DMS153 (cell line): ENCODE measurements around the gene FGD5.

ENCODE experiments used
- DNase-seq: peaks from one replicate; lab custom pipeline; 2025; lab: John Stamatoyannopoulos, UW

The FGD5 gene

DNA sequence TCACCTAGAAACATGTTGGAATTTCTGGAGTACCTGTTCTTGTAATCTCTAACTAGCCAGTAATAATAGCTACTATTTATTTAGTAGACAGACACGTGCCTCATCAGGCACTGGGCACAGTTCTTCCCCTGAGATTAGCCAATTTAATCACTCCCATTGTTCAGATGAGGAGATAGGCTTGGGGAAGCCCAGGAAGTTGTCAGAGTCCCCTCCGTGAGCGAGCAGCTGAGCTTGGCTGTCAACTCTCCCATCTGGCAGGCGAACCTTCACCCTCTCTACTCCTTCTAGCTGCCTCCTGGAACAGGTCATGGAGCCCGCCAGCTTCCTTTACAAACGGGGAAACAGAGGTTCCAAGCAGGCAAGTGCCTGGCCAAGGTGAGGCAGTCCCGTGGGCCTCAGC is 31.1 kb upstream of the FGD5 start:
- DNase-seq, result no peak

DNA sequence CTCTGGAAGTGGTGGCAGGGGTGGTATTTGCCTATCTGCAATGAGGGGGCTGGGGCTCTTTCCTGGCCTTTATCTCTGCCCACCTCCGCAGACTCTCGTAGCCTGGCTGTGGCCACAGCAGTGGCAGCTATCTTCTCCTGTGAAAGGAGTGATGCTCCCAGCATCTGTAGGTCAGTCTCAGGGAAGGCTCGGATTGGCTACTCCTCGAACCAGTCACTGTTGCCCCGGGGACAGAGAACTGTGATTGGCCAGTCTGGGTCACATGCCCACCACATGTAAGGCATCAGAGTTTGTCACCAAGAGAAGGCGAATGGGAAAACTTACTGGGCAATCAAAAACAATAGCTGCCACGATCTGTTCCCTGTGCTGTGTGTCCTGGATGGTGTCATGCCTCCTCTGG is 30.1 kb upstream of the FGD5 start:
- no peak for DNase-seq

DNA sequence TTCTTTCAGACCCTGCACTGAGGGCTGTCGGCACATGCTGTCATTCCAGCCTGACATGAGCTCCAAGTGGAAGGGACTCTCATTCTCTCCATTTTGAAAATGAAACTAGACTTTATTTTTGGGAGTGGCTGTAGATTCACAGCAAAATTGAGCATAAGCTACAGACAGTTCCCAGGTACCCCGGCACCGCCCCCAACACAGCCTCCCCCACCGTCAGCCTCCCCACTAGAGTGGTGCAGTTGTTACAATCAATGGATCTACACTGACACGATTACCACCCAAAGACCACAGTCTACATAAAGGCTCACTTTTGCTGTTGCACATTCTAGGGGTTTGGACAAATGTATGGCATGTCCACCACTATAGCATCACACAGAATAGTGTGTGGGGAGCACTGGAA is 29.5 kb upstream of the FGD5 start:
- DNase-seq, result no peak

DNA sequence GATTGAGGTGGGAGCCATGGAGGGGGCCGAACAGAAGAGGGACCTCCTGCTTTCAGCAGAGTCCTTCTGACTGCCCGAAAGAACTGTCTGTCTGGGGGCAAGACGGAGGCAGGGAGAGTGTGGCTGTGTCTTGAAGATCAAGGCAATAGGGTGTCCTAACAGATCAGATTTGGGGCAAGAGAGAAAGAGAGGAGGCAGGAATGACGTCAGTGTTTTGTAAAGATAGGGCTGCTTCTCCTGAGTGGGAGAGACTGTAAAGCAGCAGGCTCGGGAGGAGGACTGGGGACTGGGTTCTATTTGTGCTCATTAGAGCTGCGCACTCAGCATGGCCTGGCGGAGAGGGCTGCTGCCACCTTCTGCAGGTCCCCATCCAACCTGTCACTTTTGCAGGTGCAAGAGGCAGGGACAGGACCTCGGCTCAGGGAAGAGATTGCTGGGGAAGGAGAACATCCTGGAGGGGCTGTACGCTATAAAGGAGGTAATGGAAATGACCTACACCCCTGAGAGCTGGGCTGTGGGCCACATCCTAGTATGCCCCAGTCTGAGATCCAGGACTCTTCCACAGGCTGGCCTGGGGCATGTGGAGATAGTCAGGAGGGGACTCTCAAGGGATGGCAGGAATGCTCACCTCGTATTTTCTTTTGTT is 29.0 kb upstream of the FGD5 start:
- DNase-seq, result no peak

DNA sequence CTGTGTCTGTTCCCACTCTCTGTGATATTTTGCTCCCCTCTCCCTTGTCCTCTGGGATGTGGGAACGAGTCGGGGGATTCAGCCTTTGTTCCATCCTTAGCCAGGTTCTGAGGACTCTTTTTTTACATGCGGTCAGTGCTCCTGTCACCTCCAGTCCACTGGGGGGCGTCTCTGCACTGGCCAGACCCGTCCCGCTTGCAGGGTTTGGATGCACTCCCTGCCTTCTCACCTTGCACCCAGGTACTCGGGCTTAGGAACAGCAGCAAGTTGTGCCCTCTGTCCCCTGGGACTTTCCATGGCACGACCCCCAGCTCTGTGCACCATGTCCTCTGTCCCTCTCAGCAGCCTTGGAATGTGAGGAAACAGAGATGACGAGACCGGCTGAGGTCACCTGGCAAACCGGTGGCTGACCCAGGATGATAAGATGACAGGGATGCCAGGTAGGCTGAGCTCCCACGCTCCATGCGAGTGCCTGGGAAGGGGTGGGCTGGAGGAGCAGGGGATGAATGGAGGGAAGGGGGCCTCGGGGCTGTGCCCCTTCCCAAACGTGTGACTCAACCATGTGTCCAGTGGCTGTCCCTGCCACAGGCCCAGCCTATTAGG is 27.3 kb upstream of the FGD5 start:
- no peak for DNase-seq

DNA sequence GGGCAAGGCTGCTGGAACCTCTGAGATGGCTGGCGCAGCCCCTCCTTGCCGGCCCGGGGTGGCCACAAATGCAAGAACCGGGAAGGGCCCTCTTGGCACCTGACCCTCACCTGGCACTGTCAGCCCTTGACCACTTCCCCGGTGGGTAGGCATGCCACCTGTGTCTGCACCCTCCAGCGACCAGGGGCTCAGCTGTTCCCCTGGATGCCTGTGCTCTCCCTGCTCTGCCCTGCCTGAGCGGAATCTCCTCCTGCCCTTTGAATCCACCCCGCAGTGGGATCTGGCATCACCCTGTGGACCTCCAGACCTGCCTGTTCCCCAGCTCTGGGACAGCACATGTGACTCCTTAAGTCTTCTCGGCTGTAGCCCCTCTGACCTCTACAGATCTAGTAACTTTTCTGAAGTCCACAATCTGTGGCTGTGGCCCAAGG is 26.1 kb upstream of the FGD5 start:
- DNase-seq, result no peak

DNA sequence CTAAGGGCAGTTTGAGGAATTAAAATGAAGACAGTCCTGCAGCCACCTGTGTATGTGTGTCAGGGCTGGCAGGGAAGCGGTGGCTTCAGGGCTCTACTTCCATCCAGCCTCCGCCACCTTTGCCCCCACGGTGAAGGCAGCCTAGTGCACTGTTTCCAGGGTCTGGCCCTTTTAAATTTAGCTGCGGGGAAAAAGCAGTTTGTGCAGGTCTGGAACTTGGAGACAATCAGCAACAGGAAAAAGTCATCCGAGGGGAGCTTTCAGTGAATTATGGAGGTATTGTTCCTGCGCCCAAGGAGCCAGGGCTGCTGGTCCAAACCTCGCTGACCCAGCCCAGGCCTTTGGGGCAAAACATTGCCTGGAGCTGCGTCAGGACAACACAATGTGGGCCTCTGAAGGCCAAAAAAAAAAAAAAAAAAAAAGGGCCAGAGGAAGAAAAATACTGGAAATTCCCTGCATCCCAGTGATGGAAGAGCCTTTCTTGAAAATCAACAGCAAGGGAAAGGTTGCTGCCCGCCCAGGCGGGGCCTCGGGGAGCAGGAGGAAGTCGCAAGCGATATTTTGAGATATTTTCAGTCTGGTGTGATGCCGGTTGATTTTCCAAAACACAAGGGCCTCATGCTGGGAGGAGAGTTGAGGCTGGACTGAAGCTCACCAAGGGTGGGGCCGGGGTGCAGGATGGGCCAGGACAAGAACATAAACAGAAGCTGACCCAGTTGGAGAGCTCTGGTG is 25.5 kb upstream of the FGD5 start:
- DNase-seq, result no peak

DNA sequence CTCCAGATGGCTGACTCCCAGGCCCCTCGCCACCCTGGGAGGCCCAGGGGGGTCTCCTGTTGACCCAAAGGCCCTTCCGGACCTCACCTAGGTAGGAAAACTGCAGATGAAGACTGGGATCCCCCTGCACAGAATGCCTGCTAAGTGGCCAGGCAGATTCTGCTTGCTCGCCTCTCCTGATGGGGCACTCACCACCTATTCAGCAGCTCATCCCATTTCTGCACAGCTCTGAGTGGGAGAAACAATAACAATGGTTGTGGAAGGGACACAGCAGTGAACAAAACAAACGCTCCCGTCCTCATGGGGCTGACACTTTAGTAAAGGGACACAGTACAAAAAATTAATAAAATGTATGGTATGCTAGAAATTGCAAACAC is 24.9 kb upstream of the FGD5 start:
- DNase-seq, result no peak

DNA sequence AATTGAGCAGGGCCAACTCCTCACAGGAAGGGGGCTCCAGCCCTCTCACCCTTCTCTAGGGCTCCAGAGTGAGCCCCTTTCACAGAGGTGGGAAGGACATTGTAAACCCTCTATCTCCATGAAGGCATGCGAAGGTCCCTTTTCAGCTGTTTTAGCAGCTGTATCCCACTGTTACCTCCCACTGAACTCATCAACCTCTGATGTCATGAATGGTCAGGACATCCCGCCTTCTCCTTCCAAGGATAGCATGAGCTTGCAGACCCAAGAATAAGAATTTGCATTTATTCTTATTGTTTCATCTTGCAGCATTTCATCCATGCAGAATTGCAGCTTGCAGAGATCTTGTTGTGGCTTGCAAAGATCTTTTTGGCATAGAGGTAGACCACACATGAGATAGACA is 24.3 kb upstream of the FGD5 start:
- DNase-seq, result no peak

DNA sequence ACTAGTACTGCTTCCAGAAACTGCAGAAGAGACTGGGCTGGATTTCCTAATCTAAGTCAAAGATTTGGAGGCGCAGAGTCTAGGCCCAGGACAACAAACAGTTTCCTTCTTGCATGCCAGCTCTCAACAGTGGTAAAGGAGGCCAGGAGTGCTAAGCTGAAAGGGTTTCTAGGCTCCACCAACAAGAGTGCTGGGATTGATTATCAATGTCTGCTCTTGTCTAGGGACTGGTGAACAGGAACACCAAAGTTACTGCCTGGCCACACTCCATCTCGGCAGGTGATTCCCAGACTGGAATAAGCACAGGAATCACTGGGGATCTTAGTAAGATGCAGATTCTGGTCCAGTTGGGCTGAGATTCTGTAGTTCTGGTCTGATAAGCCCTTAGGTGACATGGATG is 22.8 kb upstream of the FGD5 start:
- no peak for DNase-seq

DNA sequence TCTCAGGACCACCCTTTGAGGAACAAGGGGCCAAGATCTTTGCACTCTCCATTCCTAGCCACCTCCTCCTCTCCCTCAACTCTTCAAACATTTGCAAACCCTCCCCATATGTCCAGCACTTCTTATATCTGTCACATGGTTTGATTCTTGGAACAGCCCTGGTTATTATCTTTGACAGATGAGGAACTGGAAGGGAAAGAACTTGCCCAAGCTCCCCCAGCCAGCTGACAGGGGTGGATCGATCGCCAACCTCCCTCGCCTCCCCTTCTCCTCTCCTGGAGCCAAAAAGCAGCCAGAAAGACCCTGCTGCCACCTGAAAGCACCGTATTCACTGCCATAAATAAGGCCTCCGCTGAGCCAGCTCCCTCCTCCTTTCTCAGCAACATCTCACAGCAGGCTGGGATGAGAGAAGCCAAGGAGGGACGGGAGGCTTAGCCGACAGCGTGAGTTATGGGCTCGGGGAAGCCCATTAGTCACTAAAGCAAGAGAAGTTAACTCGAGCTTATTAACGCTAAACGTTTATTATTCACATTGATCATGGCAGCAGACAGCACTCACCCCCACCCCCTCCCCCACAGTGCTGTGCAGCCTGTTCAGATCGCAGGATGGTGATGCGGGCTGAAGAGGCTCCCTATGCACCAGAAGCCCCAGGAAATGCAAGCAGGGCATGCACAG is 22.2 kb upstream of the FGD5 start:
- no peak for DNase-seq

DNA sequence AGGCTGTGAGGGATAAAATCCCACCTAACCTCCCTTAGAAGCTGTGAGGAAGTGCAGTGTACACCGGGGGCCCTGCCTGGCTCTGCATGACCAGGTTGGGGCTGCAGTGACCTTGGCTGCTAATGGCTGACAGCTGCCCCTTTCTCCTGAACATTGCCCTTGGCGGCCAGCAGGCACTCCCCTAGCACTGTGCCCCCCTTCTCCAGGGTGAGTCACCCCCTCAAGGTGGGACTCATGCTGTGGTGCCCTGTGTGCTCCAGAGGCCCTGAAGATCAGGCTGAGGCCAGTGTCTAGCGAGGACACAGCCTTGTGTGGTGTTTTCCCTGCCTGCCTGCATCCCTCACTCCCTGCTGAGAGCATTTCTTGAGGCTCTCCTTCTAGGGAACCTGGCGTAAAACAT is 21.0 kb upstream of the FGD5 start:
- no peak for DNase-seq

DNA sequence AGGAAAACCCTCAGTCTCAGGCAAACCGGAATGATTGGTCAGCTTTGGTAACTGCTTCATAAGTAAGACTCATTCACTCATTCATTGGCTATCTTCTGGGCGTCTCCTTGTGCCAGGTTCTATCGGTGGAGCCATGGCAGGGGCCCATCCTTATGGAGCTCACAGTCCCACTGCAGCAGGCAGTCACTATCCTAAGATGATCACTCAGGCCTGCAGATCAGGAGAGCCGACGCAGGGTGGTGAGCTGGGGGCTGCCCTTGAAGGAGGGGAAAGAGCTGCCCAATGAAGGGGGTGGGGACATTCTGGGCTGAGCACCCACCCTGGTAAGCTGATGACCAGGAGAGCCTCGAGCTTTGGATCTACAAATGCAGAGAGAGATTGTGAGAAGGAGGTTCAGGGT is 20.5 kb upstream of the FGD5 start:
- no peak for DNase-seq

DNA sequence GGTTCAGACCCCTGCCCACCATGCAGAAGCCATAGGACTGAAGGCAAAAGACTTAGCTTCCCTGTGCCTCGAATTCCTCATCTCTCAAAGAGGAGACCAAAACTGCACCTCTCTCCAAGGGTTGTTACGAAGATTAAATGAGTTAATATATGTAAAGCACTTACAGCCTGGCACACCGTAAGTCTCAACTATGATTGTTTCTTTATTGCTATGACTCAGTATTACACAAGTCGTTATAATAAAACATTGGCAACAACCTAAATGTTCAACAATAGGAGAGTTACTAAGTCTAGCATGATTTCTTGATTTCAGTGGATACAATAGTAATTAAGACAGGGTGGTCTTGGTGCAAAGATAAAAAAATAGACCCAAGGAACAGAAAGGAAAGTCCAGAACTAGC is 19.6 kb upstream of the FGD5 start:
- no peak for DNase-seq

DNA sequence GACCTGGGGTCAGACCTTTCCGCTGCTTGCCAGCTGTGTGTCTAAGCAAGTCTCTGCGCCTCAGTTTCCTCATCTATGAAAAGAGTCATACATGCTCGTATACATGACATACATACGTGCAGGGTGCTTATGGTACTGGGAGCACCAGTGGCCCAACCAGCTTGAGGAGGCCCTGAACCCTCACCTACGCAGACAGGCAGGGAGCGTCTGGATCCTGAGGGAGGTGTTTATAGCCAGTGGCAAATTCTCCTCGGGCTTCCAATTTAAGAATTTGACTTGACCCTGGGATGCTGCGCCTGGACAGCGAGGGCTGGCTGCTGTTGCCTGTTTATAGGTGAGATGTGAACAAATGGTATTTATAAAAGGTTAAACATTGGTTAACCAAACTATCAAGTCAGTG is 17.7 kb upstream of the FGD5 start:
- DNase-seq, result no peak

DNA sequence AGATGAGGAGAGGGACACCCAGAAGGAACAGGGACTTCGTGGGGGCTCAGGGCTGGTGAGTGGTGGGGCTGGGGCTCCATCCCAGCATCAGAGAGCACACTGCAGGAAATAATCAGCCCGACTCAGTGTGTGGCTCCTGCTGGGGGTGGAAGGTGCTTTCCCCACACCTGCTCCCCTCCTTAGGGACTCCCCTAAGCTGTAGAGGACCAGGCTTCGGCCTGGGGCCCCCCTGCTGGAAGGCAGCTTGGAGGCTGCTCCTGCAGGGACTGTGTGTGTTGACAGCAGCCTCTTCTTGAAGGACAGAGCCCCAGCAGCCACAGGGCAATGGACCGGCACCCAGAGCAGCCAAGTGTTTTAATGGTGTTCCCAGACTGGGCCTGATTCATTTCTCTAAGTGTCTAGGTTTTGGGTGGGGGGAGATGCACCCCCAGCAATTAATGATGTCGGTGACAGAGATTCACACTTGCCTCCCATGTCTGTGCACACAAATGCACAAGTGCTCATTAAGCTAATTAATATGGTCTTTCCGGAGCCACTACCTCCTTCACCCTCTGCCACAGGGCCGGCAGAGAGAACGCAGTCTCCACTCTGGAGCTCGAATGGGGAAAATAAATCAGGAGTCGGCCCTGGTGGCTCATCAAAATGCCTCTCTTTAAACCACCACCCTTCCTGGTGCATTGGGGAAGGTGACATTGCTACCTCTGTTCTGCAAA is 16.9 kb upstream of the FGD5 start:
- DNase-seq, result no peak

DNA sequence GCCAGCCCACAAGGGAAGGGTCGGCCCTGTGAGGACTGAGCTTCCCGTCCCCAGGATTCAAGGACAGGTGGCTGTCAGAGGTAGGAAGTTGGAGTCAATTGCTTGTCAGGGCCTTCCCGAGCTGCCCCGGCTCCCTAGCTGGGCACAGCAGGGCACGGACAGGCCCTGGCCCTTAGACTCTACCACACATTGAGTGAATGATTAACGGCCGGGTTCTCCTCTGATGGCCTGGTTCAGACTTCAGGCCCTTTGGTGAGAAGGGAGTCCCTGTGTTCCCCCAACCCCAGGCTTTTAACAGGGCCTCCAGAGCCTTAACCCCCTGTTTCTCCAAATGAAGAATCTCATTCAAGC is 16.4 kb upstream of the FGD5 start:
- no peak for DNase-seq

DNA sequence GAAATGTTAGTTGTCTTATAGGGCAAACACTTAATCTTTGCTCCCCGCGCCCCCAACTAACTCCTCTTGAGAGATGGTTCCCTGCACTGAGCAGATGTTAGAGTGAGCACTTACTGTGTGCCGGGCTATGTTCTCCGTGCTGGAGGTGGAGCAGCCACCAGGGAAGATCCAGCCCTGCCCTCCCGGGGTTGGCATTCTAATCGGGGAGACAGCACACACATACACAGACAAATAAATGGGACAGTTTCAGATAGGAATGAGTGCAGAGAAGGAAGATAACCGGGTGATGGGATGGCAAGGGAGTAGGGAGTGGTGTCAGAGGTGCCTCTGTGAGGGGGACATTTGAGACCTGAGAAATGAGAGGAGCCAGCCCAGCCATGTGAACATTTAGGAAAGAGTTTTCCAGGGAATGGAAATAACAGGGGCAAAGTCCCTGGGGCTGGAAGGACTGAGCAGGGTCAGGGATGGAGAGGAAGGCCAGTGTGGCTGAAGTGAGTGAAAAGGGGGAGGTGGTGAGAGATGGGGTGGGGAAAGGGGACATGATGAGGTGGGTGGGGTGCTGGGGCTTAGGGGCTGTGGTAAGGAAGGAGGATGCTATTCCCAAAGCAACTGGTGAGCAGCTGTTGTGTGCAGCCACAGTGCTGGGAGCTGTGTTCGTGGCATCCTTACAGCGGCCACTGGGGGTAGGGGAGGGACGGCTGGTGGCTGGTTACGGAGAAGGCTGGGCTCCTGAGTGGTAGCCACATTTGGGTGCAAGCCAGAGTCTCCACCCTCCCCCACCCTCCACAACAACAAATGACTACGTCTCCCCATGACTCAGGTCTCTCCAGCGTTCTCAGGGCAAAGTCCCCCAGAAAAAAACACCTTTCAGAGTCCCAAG is 15.4 kb upstream of the FGD5 start:
- DNase-seq, result no peak

DNA sequence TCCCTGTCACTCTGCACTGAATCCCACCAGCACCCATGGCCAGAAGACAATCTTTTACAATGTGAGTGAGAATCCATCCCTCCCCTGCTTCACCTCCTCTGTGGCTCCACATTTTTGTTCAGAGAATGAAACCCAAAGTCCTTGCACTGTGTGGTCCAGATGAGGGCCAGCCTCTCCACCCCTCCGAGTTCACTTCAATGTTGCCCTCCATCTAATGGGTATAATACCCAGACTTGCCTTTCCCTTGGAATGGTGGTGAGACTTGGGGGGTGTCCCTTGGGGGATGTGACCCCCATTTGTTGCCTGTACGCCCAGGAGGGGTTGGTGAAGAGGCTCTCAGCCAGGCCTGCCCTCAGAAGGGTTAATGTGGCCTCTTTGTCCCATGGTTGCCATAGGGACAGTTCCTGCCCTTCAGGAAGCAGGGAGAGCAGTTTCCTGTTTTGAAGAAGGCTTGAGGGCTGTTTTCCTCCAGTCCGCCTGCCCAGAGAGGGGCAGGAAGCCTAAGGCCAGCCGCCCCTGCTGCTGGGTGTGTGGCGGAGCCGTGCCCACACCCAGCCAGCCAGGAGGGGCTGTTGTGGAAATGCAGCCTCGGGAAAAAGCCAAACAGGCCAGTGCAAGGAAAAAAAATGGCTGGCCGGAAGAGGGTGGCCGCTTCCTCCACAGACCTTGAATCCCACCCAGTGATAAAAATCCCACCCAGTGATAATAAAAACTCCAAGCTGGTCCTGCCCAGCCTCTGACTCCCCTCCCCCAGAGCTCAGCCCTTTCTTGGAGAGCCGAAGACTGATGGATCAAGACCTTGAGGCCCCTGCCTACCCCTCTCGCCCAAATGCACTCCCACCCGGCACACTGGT is 14.6 kb upstream of the FGD5 start:
- DNase-seq, result no peak
